Measurements from ENCODE around the gene C3orf18. TPM values are rescaled to one million over a fixed set of nuclear protein-coding genes. Genes with fewer than 3 reads are reported as not detected.

C3orf18 gene
- polyA plus RNA-seq, 1 donor (not counting 4 experiments of a cell fraction or from before 2014, with no cell fraction given), result 1.4 TPM

DNA sequence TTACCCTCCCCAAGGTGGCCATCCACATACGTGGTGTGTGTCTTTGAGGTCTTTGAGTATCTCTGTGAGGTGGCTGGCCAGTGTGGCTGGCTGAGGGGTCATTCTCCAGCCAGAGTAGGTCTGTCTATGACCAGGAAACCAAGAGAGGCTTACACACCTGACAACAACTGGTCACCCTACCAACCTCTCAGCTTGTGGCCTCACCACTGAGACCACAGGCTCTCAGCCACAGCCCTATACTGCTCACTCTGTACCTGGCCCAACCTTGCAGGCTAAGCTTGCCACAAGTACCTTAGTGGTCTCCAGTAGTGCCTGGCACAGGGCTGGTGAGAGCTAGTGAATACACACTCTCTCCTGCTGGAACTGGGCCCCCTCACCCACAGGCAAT is 6.9 kb upstream of the C3orf18 start:
- no peak overlapping the region for H3K4me3 ChIP-seq (ENCODE audit: control insufficient read depth in 2 of 3, extremely low read depth in 1 of 3, insufficient read depth in 2 of 3, low read depth in 1 of 3, low read length in 3 of 3)
- dilution Hi-C loops (cut with MboI; ENCODE audit: extremely low pct_ligation_motif_present, low sequenced_read_pairs), result no loop called here
- H3K4me1 ChIP-seq (ENCODE audit: control insufficient read depth, extremely low read depth, insufficient read depth, low read length), result peaks cover 15% of the 10 kb centered on the region
- no peak overlapping the region for H3K27ac ChIP-seq (ENCODE audit: control insufficient read depth, insufficient read depth, low read length)
- DNase-seq (ENCODE audit: low read depth, low spot score) (no peak), FAIRE-seq (no peak)
- no peaks in the 10 kb centered on the region for H3K9me3 ChIP-seq (ENCODE audit: control insufficient read depth, low read depth, low read length)
- H2AFZ ChIP-seq (ENCODE audit: control insufficient read depth, low read length), result no peak overlapping the region
- peaks cover 14 to 21% of the 10 kb centered on the region in 2 experiments for H3K36me3 ChIP-seq (ENCODE audit: control insufficient read depth in 2 of 2, extremely low read depth in 1 of 2, insufficient read depth in 2 of 2, low read length in 2 of 2)
- TF ChIP-seq EZH2 (IDR thresholded peaks at IDR 0.05; ENCODE audit: low read length) (no peak), CTCF (optimal IDR thresholded peaks at IDR 0.05 in 1 of 3, IDR thresholded peaks at IDR 0.05 in 1 of 3, conservative IDR thresholded peaks at IDR 0.05 in 1 of 3; ENCODE audit: extremely low read depth in 1 of 3, insufficient read depth in 2 of 3, low read length in 3 of 3) (no peak)
- no peak overlapping the region for H3K9ac ChIP-seq (ENCODE audit: control insufficient read depth, extremely low read depth, insufficient read depth, low read length)
- no peaks in the 10 kb centered on the region for H3K27me3 ChIP-seq (ENCODE audit: control insufficient read depth, extremely low read depth, insufficient read depth, low read length)
- no peaks in the 10 kb centered on the region for H4K20me1 ChIP-seq (ENCODE audit: control insufficient read depth, extremely low read depth, insufficient read depth, low read length)
- H3K9me1 ChIP-seq (ENCODE audit: control insufficient read depth, extremely low read depth, insufficient read depth, low read length), result no peaks in the 10 kb centered on the region
- peaks cover 6% of the 10 kb centered on the region for H3K79me2 ChIP-seq (ENCODE audit: control insufficient read depth, insufficient read depth, low read length)
- no peak overlapping the region for H3K4me2 ChIP-seq (ENCODE audit: control insufficient read depth, extremely low read depth, insufficient read depth, low read depth, low read length)

GRCh38 chr3:50573566-50574443 is 6.3 kb upstream of the C3orf18 start:
- no peak overlapping the region for H3K27ac ChIP-seq (ENCODE audit: control insufficient read depth, insufficient read depth, low read length)

More at GRCh38 chr3:50573566-50574443, 6.3 kb upstream of the C3orf18 start:
- no peak for FAIRE-seq
- Histone ChIP-seq H3K9me3 (ENCODE audit: control insufficient read depth, low read depth, low read length) (no peaks in the 10 kb centered on the region), H4K20me1 (ENCODE audit: control insufficient read depth, extremely low read depth, insufficient read depth, low read length) (no peaks in the 10 kb centered on the region), H3K9ac (ENCODE audit: control insufficient read depth, extremely low read depth, insufficient read depth, low read length) (no peak overlapping the region), H3K27me3 (ENCODE audit: control insufficient read depth, extremely low read depth, insufficient read depth, low read length) (no peaks in the 10 kb centered on the region), H3K4me3 (ENCODE audit: control insufficient read depth in 2 of 3, extremely low read depth in 1 of 3, insufficient read depth in 2 of 3, low read depth in 1 of 3, low read length in 3 of 3) (no peak overlapping the region), H3K9me1 (ENCODE audit: control insufficient read depth, extremely low read depth, insufficient read depth, low read length) (no peaks in the 10 kb centered on the region), H3K4me2 (ENCODE audit: control insufficient read depth, extremely low read depth, insufficient read depth, low read depth, low read length) (no peak overlapping the region), H3K79me2 (ENCODE audit: control insufficient read depth, insufficient read depth, low read length) (peaks cover 7% of the 10 kb centered on the region), H3K36me3 (ENCODE audit: control insufficient read depth in 2 of 2, extremely low read depth in 1 of 2, insufficient read depth in 2 of 2, low read length in 2 of 2) (peaks cover 14 to 20% of the 10 kb centered on the region in 2 experiments), H3K4me1 (ENCODE audit: control insufficient read depth, extremely low read depth, insufficient read depth, low read length) (peaks cover 16% of the 10 kb centered on the region), H2AFZ (ENCODE audit: control insufficient read depth, low read length) (no peak overlapping the region)
- TF ChIP-seq CTCF (optimal IDR thresholded peaks at IDR 0.05 in 1 of 3, IDR thresholded peaks at IDR 0.05 in 1 of 3, conservative IDR thresholded peaks at IDR 0.05 in 1 of 3; ENCODE audit: extremely low read depth in 1 of 3, insufficient read depth in 2 of 3, low read length in 3 of 3), result no peak
- no peak for TF ChIP-seq EZH2 (IDR thresholded peaks at IDR 0.05; ENCODE audit: low read length)
- dilution Hi-C loops (cut with MboI; ENCODE audit: extremely low pct_ligation_motif_present, low sequenced_read_pairs), result no loop called here
- DNase-seq (ENCODE audit: low read depth, low spot score), result no peak

Measured in keratinocyte (primary cell).